Muscle layer of colon (tissue), 2 donors: ENCODE measurements around the gene ZNF134.
A peak's percentile ranks its signal among the peaks of the same experiment; 100 is the strongest.

Source experiments
- H3K27ac ChIP-seq: one replicate; pipeline ENCODE4 v1.7.0; 2013; ENCODE audit warnings: low read depth, mild to moderate bottlenecking, low read length, moderate library complexity
- H3K27me3 ChIP-seq, 2 donors: one replicate each; pipeline ENCODE4 v1.7.0; 2013; ENCODE audit warnings: low read length in 2 of 2, mild to moderate bottlenecking in 2 of 2; ENCODE audit not compliant: insufficient read depth in 2 of 2, control insufficient read depth in 1 of 2
- H3K36me3 ChIP-seq: one replicate; pipeline ENCODE4 v1.7.0; 2013; ENCODE audit warnings: mild to moderate bottlenecking, low read length; ENCODE audit not compliant: insufficient read depth
- H3K4me1 ChIP-seq: one replicate; pipeline ENCODE4 v1.7.0; 2013; ENCODE audit warnings: mild to moderate bottlenecking, low read length; ENCODE audit not compliant: insufficient read depth
- H3K4me3 ChIP-seq, 2 donors: one replicate each; pipeline ENCODE4 v1.7.0; 2013; ENCODE audit warnings: low read length in 2 of 2, low read depth in 1 of 2, mild to moderate bottlenecking in 1 of 2, moderate library complexity in 1 of 2
- H3K9ac ChIP-seq: one replicate; pipeline ENCODE4 v1.7.0; 2013; ENCODE audit warnings: low read length
- H3K9me3 ChIP-seq: one replicate; pipeline ENCODE4 v1.7.0; 2013; ENCODE audit warnings: mild to moderate bottlenecking, low read length
- donor health status: abdominal sarcoma.
- donor health status: Adenocarcinoma of cecum.

Gene ZNF134

GRCh38 chr19:57643734-57644133 is 29.7 kb downstream of the ZNF134 start:
- H3K4me1 ChIP-seq, result no peaks in the 10 kb centered on the region
- H3K4me3 ChIP-seq, result no peak overlapping the region
- H3K27me3 ChIP-seq, result no peaks in the 10 kb centered on the region
- H3K9me3 ChIP-seq, result peaks cover 41% of the 10 kb centered on the region
- H3K36me3 ChIP-seq, result peaks cover 37% of the 10 kb centered on the region
- no peak overlapping the region for H3K27ac ChIP-seq
- H3K9ac ChIP-seq, result no peak overlapping the region

GRCh38 chr19:57648331-57649003 is 34.4 kb downstream of the ZNF134 start:
- Histone ChIP-seq H3K9ac (no peak overlapping the region), H3K4me3 (no peak overlapping the region), H3K36me3 (no peaks in the 10 kb centered on the region), H3K4me1 (no peaks in the 10 kb centered on the region), H3K27ac (no peak overlapping the region), H3K27me3 (no peaks in the 10 kb centered on the region), H3K9me3 (peaks cover under 1% of the 10 kb centered on the region)

- Histone ChIP-seq H3K4me3 (no peak overlapping the region), H3K27ac (no peak overlapping the region), H3K4me1 (no peaks in the 10 kb centered on the region), H3K36me3 (no peaks in the 10 kb centered on the region), H3K9me3 (no peaks in the 10 kb centered on the region), H3K9ac (no peak overlapping the region), H3K27me3 (no peaks in the 10 kb centered on the region)
These were observed 37.6 kb downstream of the ZNF134 start for GRCh38 chr19:57651654-57651996.

- Histone ChIP-seq H3K4me1 (no peaks in the 10 kb centered on the region), H3K27ac (no peak overlapping the region), H3K9me3 (no peaks in the 10 kb centered on the region), H3K4me3 (no peak overlapping the region), H3K27me3 (no peaks in the 10 kb centered on the region), H3K9ac (no peak overlapping the region), H3K36me3 (no peaks in the 10 kb centered on the region)
These were observed 39.6 kb downstream of the ZNF134 start for GRCh38 chr19:57653689-57654088.

- Histone ChIP-seq H3K27ac (no peak overlapping the region), H3K9me3 (no peaks in the 10 kb centered on the region), H3K4me1 (no peaks in the 10 kb centered on the region), H3K27me3 (no peaks in the 10 kb centered on the region), H3K36me3 (no peaks in the 10 kb centered on the region), H3K9ac (no peak overlapping the region), H3K4me3 (no peak overlapping the region)
These were observed 41.4 kb downstream of the ZNF134 start for GRCh38 chr19:57655443-57655842.

GRCh38 chr19:57656346-57656745 is 42.3 kb downstream of the ZNF134 start:
- no peak overlapping the region for H3K9ac ChIP-seq
- H3K27ac ChIP-seq, result no peak overlapping the region
- no peaks in the 10 kb centered on the region for H3K4me1 ChIP-seq
- no peak overlapping the region for H3K4me3 ChIP-seq
- no peaks in the 10 kb centered on the region for H3K9me3 ChIP-seq
- no peaks in the 10 kb centered on the region for H3K27me3 ChIP-seq
- no peaks in the 10 kb centered on the region for H3K36me3 ChIP-seq

- Histone ChIP-seq H3K4me1 (no peaks in the 10 kb centered on the region), H3K9ac (peak overlapping the region; percentile 33), H3K9me3 (no peaks in the 10 kb centered on the region), H3K36me3 (no peaks in the 10 kb centered on the region), H3K27me3 (no peaks in the 10 kb centered on the region), H3K4me3 (peak overlapping the region; percentile 59 to 61), H3K27ac (peak overlapping the region; percentile 58)
These were observed 50.5 kb downstream of the ZNF134 start for GRCh38 chr19:57664269-57665127.

- Histone ChIP-seq H3K9me3 (no peaks in the 10 kb centered on the region), H3K36me3 (no peaks in the 10 kb centered on the region), H3K9ac (no peak overlapping the region), H3K4me1 (no peaks in the 10 kb centered on the region), H3K27ac (no peak overlapping the region), H3K4me3 (peak overlapping the region in 1 of 2 donors; percentile 59), H3K27me3 (no peaks in the 10 kb centered on the region)
These were observed 51.3 kb downstream of the ZNF134 start for GRCh38 chr19:57665261-57665806.

- Histone ChIP-seq H3K9me3 (no peaks in the 10 kb centered on the region), H3K27ac (no peak overlapping the region), H3K4me1 (no peaks in the 10 kb centered on the region), H3K27me3 (no peaks in the 10 kb centered on the region), H3K36me3 (no peaks in the 10 kb centered on the region), H3K4me3 (no peak overlapping the region), H3K9ac (no peak overlapping the region)
These were observed 53.2 kb downstream of the ZNF134 start for GRCh38 chr19:57667228-57667627.

- Histone ChIP-seq H3K4me1 (no peaks in the 10 kb centered on the region), H3K27me3 (no peaks in the 10 kb centered on the region), H3K36me3 (no peaks in the 10 kb centered on the region), H3K4me3 (no peak within 1 kb of the TSS), H3K9ac (no peak within 1 kb of the TSS), H3K9me3 (no peaks in the 10 kb centered on the region), H3K27ac (no peak within 1 kb of the TSS)
These were observed 54.6 kb downstream of the ZNF134 start, which contains the start of gene ZSCAN4 for GRCh38 chr19:57668635-57669034. Gene ZSCAN4, plus strand, starts transcription at chr19:57668935. Its CDS starts 7,211 bp downstream, at chr19:57676146.

- Histone ChIP-seq H3K27ac (no peak overlapping the region), H3K9me3 (no peaks in the 10 kb centered on the region), H3K27me3 (no peaks in the 10 kb centered on the region), H3K4me1 (no peaks in the 10 kb centered on the region), H3K9ac (no peak overlapping the region), H3K4me3 (no peak overlapping the region), H3K36me3 (no peaks in the 10 kb centered on the region)
These were observed 57.3 kb downstream of the ZNF134 start for GRCh38 chr19:57671124-57671895.
